Activated CD8-positive, alpha-beta T cell treated with anti-CD3 and anti-CD28 coated beads for 36 hours (primary cell): Measurements from ENCODE around the gene NKAIN2. TPM values are rescaled to one million over a fixed set of nuclear protein-coding genes. Genes with fewer than 3 reads are reported as not detected.

ENCODE experiments used
- ATAC-seq: fragments of 200-7000 bp; cut with Tn5 transposase; one replicate; pipeline ENCODE4 v1.10.0; 2021; ENCODE audit warnings: mild to moderate bottlenecking, moderate library complexity
- CTCF ChIA-PET: fragments of 350-600 bp; sonication (Branson Sonifier 250); formaldehyde crosslinking; loops from one replicate; lab custom pipeline; 2021; ENCODE audit warnings: antibody characterized with exemption; lab: Charles Lee
- POLR2A ChIA-PET: fragments of 350-600 bp; sonication (Branson Sonifier 250); formaldehyde crosslinking; loops from one replicate; lab custom pipeline; 2021; ENCODE audit warnings: antibody characterized with exemption; lab: Charles Lee
- DNase-seq: peaks from one replicate; pipeline ENCODE4 v3.0.0-alpha.2; 2020
- H3K27ac Mint-ChIP-seq: one replicate; pipeline ENCODE4 v1.8.0; 2021; ENCODE audit warnings: mild to moderate bottlenecking, mixed read lengths
- H3K27me3 Mint-ChIP-seq: one replicate; pipeline ENCODE4 v1.8.0; 2021; ENCODE audit warnings: mixed read lengths
- H3K36me3 Mint-ChIP-seq: one replicate; pipeline ENCODE4 v1.8.0; 2021; ENCODE audit warnings: low read depth, mixed read lengths
- H3K4me1 Mint-ChIP-seq: one replicate; pipeline ENCODE4 v1.8.0; 2021; ENCODE audit warnings: low read depth, mixed read lengths
- H3K4me3 Mint-ChIP-seq: one replicate; pipeline ENCODE4 v1.8.0; 2021; ENCODE audit warnings: mild to moderate bottlenecking, moderate library complexity, mixed read lengths
- H3K9me3 Mint-ChIP-seq: one replicate; pipeline ENCODE4 v1.8.0; 2021; ENCODE audit warnings: mixed read lengths
- intact Hi-C: fragments of 100-400 bp; cut with micrococcal nuclease; formaldehyde crosslinking; loops from one replicate; pipeline ENCODE4 v1.10.0; 2022
- total RNA-seq, 2 experiments: library from RNA; stranded (reverse); gene quantifications; one replicate each; pipeline ENCODE4 v1.2.3, GENCODE V29; 2021
- TF ChIP-seq, protein P1 (sequence below): fragments of 200-600 bp; IDR thresholded peaks from one replicate; pipeline ENCODE4 v1.8.0; 2022; ENCODE audit warnings: antibody characterized with exemption, mild to moderate bottlenecking

The NKAIN2 gene
- total RNA-seq, 2 experiments from 2014 or later, result not detected

DNA sequence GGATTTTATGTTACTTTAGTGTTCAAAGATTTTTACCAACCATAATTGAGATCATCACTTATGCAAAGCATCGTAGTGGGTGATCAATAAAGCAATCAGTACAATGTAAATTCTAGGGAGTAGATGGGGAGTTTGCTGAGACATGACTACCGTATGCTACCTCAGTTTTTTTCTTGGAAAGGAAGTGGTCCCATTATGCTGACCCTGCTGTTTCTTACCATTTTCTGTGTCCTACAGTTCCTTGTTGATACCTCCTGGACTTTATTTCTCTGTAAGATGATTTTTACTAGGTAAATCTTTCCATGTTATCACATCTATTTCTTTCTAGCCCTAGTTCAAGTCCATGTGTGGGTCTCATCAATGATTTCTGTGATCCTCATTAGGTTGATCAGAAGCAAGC, 19.3 kb upstream of the NKAIN2 start:
- no peaks in the 10 kb centered on the region for H3K9me3 Mint-ChIP-seq
- no peak overlapping the region for H3K4me3 Mint-ChIP-seq
- H3K27me3 Mint-ChIP-seq, result no peaks in the 10 kb centered on the region
- H3K4me1 Mint-ChIP-seq, result no peaks in the 10 kb centered on the region
- ATAC-seq (no peak), DNase-seq (no peak)
- intact Hi-C loops, result no loop called here
- H3K27ac Mint-ChIP-seq, result no peak overlapping the region
- TF ChIP-seq, protein P1, sequence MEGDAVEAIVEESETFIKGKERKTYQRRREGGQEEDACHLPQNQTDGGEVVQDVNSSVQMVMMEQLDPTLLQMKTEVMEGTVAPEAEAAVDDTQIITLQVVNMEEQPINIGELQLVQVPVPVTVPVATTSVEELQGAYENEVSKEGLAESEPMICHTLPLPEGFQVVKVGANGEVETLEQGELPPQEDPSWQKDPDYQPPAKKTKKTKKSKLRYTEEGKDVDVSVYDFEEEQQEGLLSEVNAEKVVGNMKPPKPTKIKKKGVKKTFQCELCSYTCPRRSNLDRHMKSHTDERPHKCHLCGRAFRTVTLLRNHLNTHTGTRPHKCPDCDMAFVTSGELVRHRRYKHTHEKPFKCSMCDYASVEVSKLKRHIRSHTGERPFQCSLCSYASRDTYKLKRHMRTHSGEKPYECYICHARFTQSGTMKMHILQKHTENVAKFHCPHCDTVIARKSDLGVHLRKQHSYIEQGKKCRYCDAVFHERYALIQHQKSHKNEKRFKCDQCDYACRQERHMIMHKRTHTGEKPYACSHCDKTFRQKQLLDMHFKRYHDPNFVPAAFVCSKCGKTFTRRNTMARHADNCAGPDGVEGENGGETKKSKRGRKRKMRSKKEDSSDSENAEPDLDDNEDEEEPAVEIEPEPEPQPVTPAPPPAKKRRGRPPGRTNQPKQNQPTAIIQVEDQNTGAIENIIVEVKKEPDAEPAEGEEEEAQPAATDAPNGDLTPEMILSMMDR, result no peak
- H3K36me3 Mint-ChIP-seq, result no peaks in the 10 kb centered on the region
- POLR2A ChIA-PET, result no interaction called here
- CTCF ChIA-PET, result interaction anchor here (0.8 kb wide), 1 partner anchor 14 kb away, joined by 3 read pairs; no protein-coding TSS in a partner anchor

DNA sequence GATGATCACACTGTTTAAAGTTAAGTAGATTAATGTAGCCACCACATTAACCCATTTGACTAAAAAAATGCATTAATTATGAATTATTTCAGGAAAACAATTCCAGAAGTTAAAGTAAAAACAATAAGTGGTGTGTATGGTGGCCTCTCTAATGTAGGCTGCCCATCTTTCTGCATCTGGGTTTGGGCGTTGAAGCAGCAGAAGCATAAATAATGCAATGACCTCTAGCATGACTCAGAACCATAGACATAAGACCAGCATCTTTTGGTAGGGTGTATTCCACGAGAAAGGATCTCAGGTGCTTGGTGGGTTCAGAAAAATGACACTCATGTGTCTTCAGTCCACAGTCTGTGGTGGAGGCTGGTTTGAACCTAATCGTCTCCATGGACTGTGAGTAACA, 18.6 kb upstream of the NKAIN2 start:
- ChIA-PET CTCF (no interaction called here), POLR2A (no interaction called here)
- Mint-ChIP-seq H3K4me1 (no peaks in the 10 kb centered on the region), H3K27me3 (no peaks in the 10 kb centered on the region), H3K4me3 (no peak overlapping the region), H3K9me3 (no peaks in the 10 kb centered on the region), H3K27ac (no peak overlapping the region), H3K36me3 (no peaks in the 10 kb centered on the region)
- ATAC-seq (no peak), DNase-seq (no peak)
- TF ChIP-seq, protein P1, result no peak
- intact Hi-C loops, result no loop called here

DNA sequence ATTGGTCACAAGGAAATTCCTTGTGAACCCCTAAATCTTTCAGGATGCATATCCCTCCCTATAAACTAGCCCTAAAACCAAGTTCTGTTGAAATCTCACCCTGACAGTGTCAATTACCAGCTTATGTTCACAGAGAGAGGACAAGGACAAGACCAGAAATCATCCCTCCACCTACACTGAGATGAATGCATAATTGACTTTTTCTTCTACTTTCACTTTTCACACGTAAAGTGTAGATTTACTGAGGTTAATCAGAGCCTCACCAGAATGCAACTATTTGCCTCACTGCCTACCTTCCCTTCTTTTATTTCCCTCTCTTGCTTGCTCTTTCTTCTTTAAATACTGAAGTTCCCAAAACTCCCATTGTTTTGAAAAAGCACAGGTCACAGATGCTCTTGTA, 15.3 kb upstream of the NKAIN2 start:
- ATAC-seq (no peak), DNase-seq (no peak)
- TF ChIP-seq, protein P1, result no peak
- ChIA-PET CTCF (interaction anchor here (1.4 kb wide), 1 partner anchor 14 kb away, joined by 5 read pairs; no protein-coding TSS in a partner anchor), POLR2A (no interaction called here)
- intact Hi-C loops, result no loop called here
- Mint-ChIP-seq H3K27ac (no peak overlapping the region), H3K4me1 (no peaks in the 10 kb centered on the region), H3K27me3 (no peaks in the 10 kb centered on the region), H3K9me3 (no peaks in the 10 kb centered on the region), H3K4me3 (no peak overlapping the region), H3K36me3 (no peaks in the 10 kb centered on the region)

DNA sequence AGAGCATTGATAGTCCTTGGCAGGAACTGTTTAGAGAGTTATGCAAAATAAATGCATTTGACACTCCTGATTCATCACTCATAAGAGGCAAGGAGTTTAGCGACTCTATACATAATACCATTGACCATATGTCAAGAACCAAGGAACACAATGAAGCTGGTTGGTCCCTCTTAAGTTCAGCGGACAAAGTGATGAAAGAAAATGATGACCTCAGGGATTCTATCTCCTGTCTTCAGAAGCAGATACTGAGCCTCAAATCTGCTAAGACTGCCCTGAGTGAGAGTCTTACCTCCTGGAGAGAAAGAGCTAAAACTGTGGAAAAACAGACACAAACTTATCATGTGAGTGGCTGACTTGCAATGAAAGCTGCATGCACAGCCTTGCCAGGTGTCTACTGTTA, 9.5 kb upstream of the NKAIN2 start:
- no peak overlapping the region for H3K27ac Mint-ChIP-seq
- H3K9me3 Mint-ChIP-seq, result peaks cover 1% of the 10 kb centered on the region
- CTCF ChIA-PET, result no interaction called here
- DNase-seq (no peak), ATAC-seq (no peak)
- no peak overlapping the region for H3K4me3 Mint-ChIP-seq
- POLR2A ChIA-PET, result no interaction called here
- no peaks in the 10 kb centered on the region for H3K4me1 Mint-ChIP-seq
- no peaks in the 10 kb centered on the region for H3K27me3 Mint-ChIP-seq
- TF ChIP-seq, protein P1, result no peak
- H3K36me3 Mint-ChIP-seq, result no peaks in the 10 kb centered on the region
- intact Hi-C loops, result no loop called here

DNA sequence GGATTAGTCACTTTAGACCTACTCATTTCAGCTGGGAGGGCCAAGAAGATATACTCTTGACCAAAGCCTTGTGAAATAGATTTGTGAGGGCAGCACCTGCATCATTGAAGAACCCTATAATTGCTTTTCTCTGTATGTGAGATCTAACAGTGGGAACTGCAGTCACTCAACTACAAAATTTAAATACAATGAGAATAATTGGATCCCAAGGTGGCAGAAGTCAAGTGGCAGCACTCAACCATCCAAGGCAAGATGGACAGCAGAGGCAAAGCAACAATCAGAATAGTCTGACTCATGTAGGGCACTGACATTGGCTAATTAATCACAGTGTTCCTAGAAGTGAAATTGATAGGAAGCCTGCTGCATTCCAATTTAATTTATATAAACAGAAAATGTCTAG, 8.9 kb upstream of the NKAIN2 start:
- Mint-ChIP-seq H3K27me3 (no peaks in the 10 kb centered on the region), H3K36me3 (no peaks in the 10 kb centered on the region), H3K4me3 (no peak overlapping the region), H3K4me1 (no peaks in the 10 kb centered on the region), H3K9me3 (peaks cover 1% of the 10 kb centered on the region), H3K27ac (no peak overlapping the region)
- ATAC-seq, result no peak
- ChIA-PET CTCF (no interaction called here), POLR2A (no interaction called here)
- TF ChIP-seq, protein P1, result no peak
- intact Hi-C loops, result no loop called here
- no peak for DNase-seq
